GM21723 (cell line): ENCODE data around the gene BMP10.

ENCODE experiments used
- ATAC-seq: cut with Tn5 transposase; IDR thresholded peaks from one replicate; pipeline ENCODE4 v1.9.1; 2021; ENCODE audit warnings: mild to moderate bottlenecking, moderate library complexity; ENCODE audit not compliant: unreplicated experiment

The BMP10 gene

DNA sequence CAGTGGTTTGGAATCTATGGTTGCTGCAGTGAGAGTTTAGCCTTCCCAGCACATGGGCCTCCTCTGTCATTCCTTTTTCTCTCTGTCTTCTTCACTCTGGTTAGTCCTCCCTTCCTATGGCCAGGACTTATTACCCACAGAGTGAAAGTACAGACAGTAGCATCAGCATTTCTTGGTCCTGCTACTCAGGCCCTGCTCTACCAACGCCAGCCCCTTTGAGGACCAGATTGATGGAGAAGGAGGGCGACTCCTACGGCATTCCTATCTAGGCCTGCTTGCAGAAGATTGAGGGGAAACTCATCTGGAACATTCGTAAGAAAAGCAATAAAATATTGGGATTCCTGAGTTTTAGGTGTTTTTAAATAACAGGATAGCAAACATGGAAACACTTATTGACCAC is 43.5 kb downstream of the BMP10 start:
- ATAC-seq: no peak

- ATAC-seq: no peak
Measured at GRCh38 chr2:68825866-68826265, 45.3 kb downstream of the BMP10 start.

DNA sequence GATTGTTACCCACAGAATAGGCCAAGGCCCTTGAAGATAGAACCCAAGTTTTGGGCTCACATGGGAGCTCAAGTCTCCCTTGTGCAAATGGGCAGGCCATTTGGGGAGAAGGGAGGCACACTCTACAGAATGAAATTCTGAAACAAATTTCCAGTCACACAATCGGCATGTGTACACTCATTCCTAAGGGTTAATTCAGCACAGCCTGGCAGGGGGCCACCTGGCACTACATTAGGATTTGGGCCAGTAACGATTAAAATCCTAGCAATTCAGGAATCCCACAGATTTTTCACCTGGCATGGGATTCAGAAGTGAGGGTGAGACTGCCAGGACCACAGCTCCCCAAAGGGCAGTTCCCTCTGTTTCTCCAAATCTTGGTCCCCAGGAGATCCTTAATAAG is 46.4 kb downstream of the BMP10 start:
- no peak for ATAC-seq

GRCh38 chr2:68822207-68822872 is 48.9 kb downstream of the BMP10 start:
- no peak for ATAC-seq

GRCh38 chr2:68819556-68819955 is 51.6 kb downstream of the BMP10 start:
- ATAC-seq: no peak

DNA sequence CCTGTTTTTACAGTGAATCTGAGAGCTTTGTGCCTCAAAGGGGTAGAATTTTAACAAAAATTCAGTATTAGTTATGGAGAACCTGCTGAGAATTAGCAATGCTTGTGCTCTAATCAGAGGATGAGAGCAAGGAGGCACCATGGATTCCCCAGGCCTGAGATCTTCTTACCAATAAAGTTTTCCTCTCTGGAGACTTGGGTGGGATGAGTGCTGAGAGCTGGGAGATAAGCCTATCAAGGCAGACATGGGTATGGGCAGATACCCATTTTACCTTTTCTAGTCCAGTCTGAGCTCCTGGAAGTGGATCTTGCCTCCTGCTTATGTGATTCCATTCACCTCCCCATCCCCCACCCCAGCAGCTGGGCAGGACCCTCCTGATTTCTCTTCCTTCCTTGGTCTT is 53.9 kb downstream of the BMP10 start:
- no peak for ATAC-seq
